Caco-2 (cell line): ENCODE measurements around the gene TMEM182. TPM values are rescaled to one million over a fixed set of nuclear protein-coding genes. Genes with fewer than 3 reads are reported as not detected.
A peak's percentile ranks its signal among the peaks of the same experiment; 100 is the strongest.

ENCODE experiments used
- BruUV-seq: library from RNA; stranded (reverse); fragments of 400-500 nt; replicated peaks from 2 replicates; lab custom pipeline; 2021; lab: Mats Ljungman, UMichigan
- CTCF ChIA-PET: fragments of 300-600 bp; sonication (Branson Sonifier 250); formaldehyde crosslinking; loops from one replicate; lab custom pipeline; 2022; ENCODE audit warnings: antibody characterized with exemption; lab: Charles Lee
- POLR2A ChIA-PET: fragments of 300-600 bp; sonication (Branson Sonifier 250); formaldehyde crosslinking; loops from one replicate; lab custom pipeline; 2022; ENCODE audit warnings: antibody characterized with exemption; lab: Charles Lee
- DNase-seq, 2 experiments: peaks; one replicate each; pipeline versions ENCODE4 v3.0.0 to v3.0.0-alpha.2; 2020 to 2022
- H3K27me3 ChIP-seq: replicated peaks from 2 replicates; pipeline ENCODE4 v1.6.0; 2011; ENCODE audit warnings: low read length; ENCODE audit not compliant: control insufficient read depth, insufficient read depth
- H3K36me3 ChIP-seq: 2 replicates; pipeline ENCODE4 v1.5.1; 2011; ENCODE audit warnings: low read length; ENCODE audit not compliant: control insufficient read depth, insufficient read depth
- H3K4me1 ChIP-seq: fragments of 250-450 bp; sonication (Bioruptor Pico); 2 replicates; pipeline ENCODE4 v1.5.1; 2020; ENCODE audit warnings: mild to moderate bottlenecking
- H3K4me3 ChIP-seq: 2 replicates; pipeline ENCODE4 v1.5.1; 2011; ENCODE audit warnings: low read depth, mild to moderate bottlenecking, control low read depth, low read length
- H3K9me3 ChIP-seq: fragments of 250-450 bp; sonication (Bioruptor Pico); 2 replicates; pipeline ENCODE4 v1.5.1; 2020; ENCODE audit warnings: mild to moderate bottlenecking, moderate library complexity
- H3K27ac Mint-ChIP-seq: one replicate; pipeline ENCODE4 v1.8.0; 2022; ENCODE audit warnings: mixed read lengths; ENCODE audit not compliant: unreplicated experiment
- H3K27me3 Mint-ChIP-seq: one replicate; pipeline ENCODE4 v1.8.0; 2022; ENCODE audit warnings: mixed read lengths; ENCODE audit not compliant: insufficient read depth, unreplicated experiment
- H3K36me3 Mint-ChIP-seq: one replicate; pipeline ENCODE4 v1.8.0; 2022; ENCODE audit warnings: mild to moderate bottlenecking, mixed read lengths; ENCODE audit not compliant: insufficient read depth, unreplicated experiment
- H3K4me1 Mint-ChIP-seq: one replicate; pipeline ENCODE4 v1.8.0; 2022; ENCODE audit warnings: low read depth, mixed read lengths; ENCODE audit not compliant: unreplicated experiment
- H3K4me3 Mint-ChIP-seq: one replicate; pipeline ENCODE4 v1.8.0; 2022; ENCODE audit warnings: mild to moderate bottlenecking, moderate library complexity, mixed read lengths; ENCODE audit not compliant: unreplicated experiment
- H3K9me3 Mint-ChIP-seq: one replicate; pipeline ENCODE4 v1.8.0; 2022; ENCODE audit warnings: mixed read lengths; ENCODE audit not compliant: unreplicated experiment
- intact Hi-C: fragments of 100-400 bp; cut with micrococcal nuclease; formaldehyde crosslinking; loops from one replicate; pipeline ENCODE4 v1.10.0; 2022; ENCODE audit not compliant: unreplicated experiment
- total RNA-seq: library from RNA; stranded (reverse); gene quantifications from 2 replicates; pipeline ENCODE4 v1.2.3, GENCODE V29; 2022
- TF ChIP-seq, protein P1 (sequence below), 2 experiments: fragments of 200-600 bp in 1 of 2; IDR thresholded peaks; 1 replicate in 1 of 2; 2 replicates in 1 of 2; pipeline versions ENCODE4 v1.5.1 to v1.8.0; 2011 to 2022; ENCODE audit warnings: antibody characterized with exemption in 1 of 2, control low read depth in 1 of 2, inconsistent platforms in 1 of 2, low read depth in 1 of 2, low read length in 1 of 2, mild to moderate bottlenecking in 1 of 2, moderate library complexity in 1 of 2; ENCODE audit not compliant: insufficient read depth in 1 of 2, severe bottlenecking in 1 of 2, unreplicated experiment in 1 of 2

Gene TMEM182
- total RNA-seq, 1 experiment from 2014 or later = 13.6 TPM

DNA sequence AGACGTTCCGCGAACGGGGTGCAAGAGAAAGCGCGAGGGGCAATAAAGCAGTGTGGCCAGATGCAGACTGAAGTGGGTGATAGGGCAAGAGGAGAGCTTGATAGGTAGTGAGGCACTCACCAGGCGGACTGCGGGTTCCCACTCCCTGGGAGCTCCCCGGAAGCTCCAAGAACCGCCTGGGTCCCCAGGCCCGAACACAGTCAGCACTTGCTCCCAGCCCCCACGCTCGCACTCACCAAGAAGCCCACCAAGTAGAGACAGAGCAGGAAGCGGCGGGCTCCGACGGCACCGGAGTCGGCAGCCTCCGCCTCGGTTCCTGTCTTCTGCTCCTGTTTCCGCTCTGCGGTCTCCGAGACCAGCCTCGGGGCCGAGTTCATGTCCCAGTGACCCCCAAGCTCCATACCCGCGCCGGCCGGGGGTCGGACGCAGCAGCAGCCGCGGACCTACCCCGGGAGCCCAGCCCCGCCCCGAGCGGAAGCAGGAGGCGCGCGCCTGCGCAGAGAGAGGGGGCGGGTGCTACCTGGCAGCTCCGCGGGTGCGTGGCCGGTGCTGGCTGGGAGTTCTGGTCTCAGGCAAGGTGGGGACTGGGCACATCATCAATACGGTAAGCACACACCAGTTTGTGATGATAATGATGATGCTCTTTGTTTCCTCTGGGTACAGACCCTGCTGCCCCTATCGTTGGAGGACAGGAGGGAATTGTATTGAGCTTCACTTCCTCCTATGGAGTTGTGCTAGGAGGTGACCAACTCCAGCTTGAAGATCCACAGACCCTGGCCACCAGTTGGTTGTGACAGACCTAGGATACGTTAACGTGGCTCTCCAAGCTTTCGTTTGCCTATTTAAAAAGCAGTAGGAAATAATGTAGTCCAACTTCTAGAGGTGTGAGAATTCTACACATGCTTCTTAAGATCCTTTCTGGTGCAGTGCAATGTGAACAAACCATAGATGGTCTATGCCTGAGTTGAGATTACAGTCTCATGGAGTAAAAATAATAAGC lies 25.1 kb upstream of the TMEM182 start:
- H3K9me3 Mint-ChIP-seq = peaks cover 3% of the 10 kb centered on the region

DNA sequence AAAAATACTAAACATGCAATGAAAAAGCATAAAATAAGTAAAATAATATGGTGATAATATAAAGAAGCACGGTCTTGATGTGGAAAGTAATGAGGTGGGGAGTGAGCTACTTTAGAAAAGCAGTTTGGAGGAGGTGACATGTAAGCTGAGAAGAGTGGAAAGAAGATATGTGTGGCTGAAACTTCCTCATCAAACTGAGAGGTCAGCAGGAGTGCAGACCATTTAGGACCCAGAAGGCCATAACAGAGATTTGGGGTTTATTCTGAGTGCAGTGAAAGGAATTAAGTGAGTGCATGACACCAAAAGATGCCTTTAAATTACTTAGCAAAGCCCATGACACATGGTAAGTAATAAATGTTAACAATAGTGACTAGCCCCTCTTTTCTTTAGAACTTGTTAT lies 24.4 kb upstream of the TMEM182 start:
- H3K4me3 ChIP-seq = peak overlapping the region; percentile 72
- TF ChIP-seq, protein P1, sequence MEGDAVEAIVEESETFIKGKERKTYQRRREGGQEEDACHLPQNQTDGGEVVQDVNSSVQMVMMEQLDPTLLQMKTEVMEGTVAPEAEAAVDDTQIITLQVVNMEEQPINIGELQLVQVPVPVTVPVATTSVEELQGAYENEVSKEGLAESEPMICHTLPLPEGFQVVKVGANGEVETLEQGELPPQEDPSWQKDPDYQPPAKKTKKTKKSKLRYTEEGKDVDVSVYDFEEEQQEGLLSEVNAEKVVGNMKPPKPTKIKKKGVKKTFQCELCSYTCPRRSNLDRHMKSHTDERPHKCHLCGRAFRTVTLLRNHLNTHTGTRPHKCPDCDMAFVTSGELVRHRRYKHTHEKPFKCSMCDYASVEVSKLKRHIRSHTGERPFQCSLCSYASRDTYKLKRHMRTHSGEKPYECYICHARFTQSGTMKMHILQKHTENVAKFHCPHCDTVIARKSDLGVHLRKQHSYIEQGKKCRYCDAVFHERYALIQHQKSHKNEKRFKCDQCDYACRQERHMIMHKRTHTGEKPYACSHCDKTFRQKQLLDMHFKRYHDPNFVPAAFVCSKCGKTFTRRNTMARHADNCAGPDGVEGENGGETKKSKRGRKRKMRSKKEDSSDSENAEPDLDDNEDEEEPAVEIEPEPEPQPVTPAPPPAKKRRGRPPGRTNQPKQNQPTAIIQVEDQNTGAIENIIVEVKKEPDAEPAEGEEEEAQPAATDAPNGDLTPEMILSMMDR (IDR thresholded peaks at IDR 0.05; ENCODE audit: insufficient read depth in 1 of 2, low read depth in 1 of 2, low read length in 1 of 2, severe bottlenecking in 1 of 2, unreplicated experiment in 1 of 2) = no peak
- no peak for DNase-seq
- intact Hi-C loops = loop anchor here (5.0 kb wide), 1 partner anchor 150 kb away; no protein-coding TSS in a partner anchor
- Mint-ChIP-seq H3K27ac (no peak overlapping the region), H3K36me3 (no peaks in the 10 kb centered on the region), H3K9me3 (peaks cover 10% of the 10 kb centered on the region), H3K27me3 (no peaks in the 10 kb centered on the region), H3K4me3 (peak overlapping the region; percentile 94), H3K4me1 (no peaks in the 10 kb centered on the region)
- H3K4me1 ChIP-seq = no peaks in the 10 kb centered on the region
- no peaks in the 10 kb centered on the region for H3K27me3 ChIP-seq
- H3K9me3 ChIP-seq = no peaks in the 10 kb centered on the region
- no peaks in the 10 kb centered on the region for H3K36me3 ChIP-seq
- no TSS peak for BruUV-seq
- CTCF ChIA-PET = interaction anchor here (0.8 to 1.6 kb wide), 3 partner anchors 16 to 152 kb away, joined by 5 to 18 read pairs (median 7); no protein-coding TSS in a partner anchor
- POLR2A ChIA-PET = interaction anchor here (1.5 kb wide), 1 partner anchor 16 kb away, joined by 6 read pairs; no protein-coding TSS in a partner anchor

More for the DNA sequence above, 25.1 kb upstream of the TMEM182 start:
- H3K36me3 ChIP-seq = peaks cover under 1% of the 10 kb centered on the region; the same call in 1 of the 2 replicates
- Mint-ChIP-seq H3K4me3 (peak overlapping the region; percentile 94), H3K27me3 (no peaks in the 10 kb centered on the region), H3K36me3 (peaks cover 4% of the 10 kb centered on the region), H3K4me1 (no peaks in the 10 kb centered on the region), H3K27ac (peak overlapping the region; percentile 93)
- CTCF ChIA-PET = interaction anchor here (0.8 to 1.6 kb wide), 4 partner anchors 17 to 151 kb away, joined by 4 to 18 read pairs (median 6); no protein-coding TSS in a partner anchor
- no peaks in the 10 kb centered on the region for H3K4me1 ChIP-seq
- POLR2A ChIA-PET = interaction anchor here (0.8 to 1.5 kb wide), 3 partner anchors 9 to 17 kb away, joined by 3 to 6 read pairs (median 3); no protein-coding TSS in a partner anchor
- TSS peak; percentile 83 for BruUV-seq
- peak overlapping the region; percentile 72 for H3K4me3 ChIP-seq
- H3K27me3 ChIP-seq = no peaks in the 10 kb centered on the region
- intact Hi-C loops = loop anchor here (5.0 kb wide), 1 partner anchor 149 kb away; no protein-coding TSS in a partner anchor
- H3K9me3 ChIP-seq = no peaks in the 10 kb centered on the region
- TF ChIP-seq, protein P1 (IDR thresholded peaks at IDR 0.05; ENCODE audit: insufficient read depth in 1 of 2, low read depth in 1 of 2, low read length in 1 of 2, severe bottlenecking in 1 of 2, unreplicated experiment in 1 of 2) = no peak
- peak; percentile 81 to 91 for DNase-seq

DNA sequence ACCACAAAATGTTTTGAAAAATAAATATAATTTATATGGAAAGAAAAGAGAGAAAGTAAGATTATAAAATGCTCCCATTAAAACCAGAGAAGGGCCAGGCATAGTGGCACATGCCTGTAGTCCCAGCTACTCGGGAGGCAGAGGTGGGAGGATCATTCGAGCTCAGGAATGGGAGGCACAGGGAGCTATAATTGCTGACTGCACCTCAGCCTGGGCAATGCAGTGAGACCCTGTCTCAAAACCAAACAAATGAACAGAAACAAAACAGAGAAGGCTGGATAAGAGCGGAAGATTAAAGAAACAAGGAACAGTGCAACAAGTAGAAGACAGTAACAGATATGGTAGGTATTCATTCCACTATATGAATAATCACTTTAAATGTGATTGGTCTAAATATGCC lies 18.6 kb upstream of the TMEM182 start:
- H3K27me3 ChIP-seq = no peaks in the 10 kb centered on the region
- no TSS peak for BruUV-seq
- no peak for DNase-seq
- no peaks in the 10 kb centered on the region for H3K36me3 ChIP-seq
- no peaks in the 10 kb centered on the region for H3K4me1 ChIP-seq
- Mint-ChIP-seq H3K4me3 (no peak overlapping the region), H3K27me3 (no peaks in the 10 kb centered on the region), H3K9me3 (peaks cover 19% of the 10 kb centered on the region), H3K27ac (no peak overlapping the region), H3K36me3 (no peaks in the 10 kb centered on the region), H3K4me1 (peaks cover 7% of the 10 kb centered on the region)
- intact Hi-C loops = no loop called here
- TF ChIP-seq, protein P1 (IDR thresholded peaks at IDR 0.05; ENCODE audit: insufficient read depth in 1 of 2, low read depth in 1 of 2, low read length in 1 of 2, severe bottlenecking in 1 of 2, unreplicated experiment in 1 of 2) = no peak
- POLR2A ChIA-PET = no interaction called here
- no peak overlapping the region for H3K4me3 ChIP-seq
- CTCF ChIA-PET = no interaction called here
- no peaks in the 10 kb centered on the region for H3K9me3 ChIP-seq
